GM12872 (cell line): ENCODE data around the gene ZBTB20.
A peak's percentile ranks its signal among the peaks of the same experiment; 100 is the strongest.

ENCODE experiments used
- TF ChIP-seq, protein P1 (sequence below): IDR thresholded peaks from 3 replicates; pipeline ENCODE4 v1.5.1; 2011; ENCODE audit warnings: low read depth, mild to moderate bottlenecking, low read length, moderate library complexity; ENCODE audit not compliant: insufficient read depth

ZBTB20 gene

GRCh38 chr3:114364806-114365654 lies 782.1 kb downstream of the ZBTB20 start:
- TF ChIP-seq, protein P1, sequence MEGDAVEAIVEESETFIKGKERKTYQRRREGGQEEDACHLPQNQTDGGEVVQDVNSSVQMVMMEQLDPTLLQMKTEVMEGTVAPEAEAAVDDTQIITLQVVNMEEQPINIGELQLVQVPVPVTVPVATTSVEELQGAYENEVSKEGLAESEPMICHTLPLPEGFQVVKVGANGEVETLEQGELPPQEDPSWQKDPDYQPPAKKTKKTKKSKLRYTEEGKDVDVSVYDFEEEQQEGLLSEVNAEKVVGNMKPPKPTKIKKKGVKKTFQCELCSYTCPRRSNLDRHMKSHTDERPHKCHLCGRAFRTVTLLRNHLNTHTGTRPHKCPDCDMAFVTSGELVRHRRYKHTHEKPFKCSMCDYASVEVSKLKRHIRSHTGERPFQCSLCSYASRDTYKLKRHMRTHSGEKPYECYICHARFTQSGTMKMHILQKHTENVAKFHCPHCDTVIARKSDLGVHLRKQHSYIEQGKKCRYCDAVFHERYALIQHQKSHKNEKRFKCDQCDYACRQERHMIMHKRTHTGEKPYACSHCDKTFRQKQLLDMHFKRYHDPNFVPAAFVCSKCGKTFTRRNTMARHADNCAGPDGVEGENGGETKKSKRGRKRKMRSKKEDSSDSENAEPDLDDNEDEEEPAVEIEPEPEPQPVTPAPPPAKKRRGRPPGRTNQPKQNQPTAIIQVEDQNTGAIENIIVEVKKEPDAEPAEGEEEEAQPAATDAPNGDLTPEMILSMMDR = no peak

GRCh38 chr3:114363554-114364202 lies 783.4 kb downstream of the ZBTB20 start:
- TF ChIP-seq, protein P1 = no peak

DNA sequence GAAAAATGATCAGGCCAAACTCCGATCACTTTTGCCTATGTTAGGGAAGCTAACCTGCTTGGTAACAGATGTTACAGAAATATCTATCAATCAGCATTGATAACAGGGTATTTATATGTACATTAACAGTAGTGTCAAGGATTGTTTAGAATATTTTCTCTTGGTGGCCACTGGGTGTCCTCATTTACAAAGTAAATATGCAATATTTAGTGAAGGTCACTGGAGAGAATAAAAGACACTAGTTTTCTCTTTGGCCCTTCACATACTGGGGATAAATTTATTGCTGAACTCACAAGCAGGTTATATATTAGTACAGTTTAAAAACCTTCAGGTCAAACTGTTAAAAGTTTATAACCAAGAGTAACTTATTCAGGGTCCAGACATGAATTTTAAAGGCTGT lies 784.3 kb downstream of the ZBTB20 start:
- TF ChIP-seq, protein P1 = peak; percentile 22; the same call in 1 of the 3 replicates

DNA sequence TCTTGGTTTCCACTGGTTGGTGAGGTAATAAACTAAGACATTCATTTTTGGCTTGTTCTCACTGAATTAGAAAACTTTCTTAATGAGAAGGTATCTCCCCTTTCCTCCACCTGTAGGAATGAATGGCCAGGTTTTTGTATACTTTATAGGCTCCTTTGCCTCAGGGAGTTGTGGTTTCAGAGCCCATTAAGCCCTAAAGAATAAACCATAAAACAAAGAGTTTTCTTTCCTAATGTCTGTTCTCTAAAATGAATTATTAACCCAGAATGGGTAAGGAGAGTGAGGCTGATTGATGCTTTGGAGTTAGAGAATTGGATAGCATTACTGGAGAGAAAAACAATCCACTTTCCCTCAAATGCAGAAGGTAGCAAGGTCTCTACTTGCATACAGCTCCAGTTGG lies 785.7 kb downstream of the ZBTB20 start:
- TF ChIP-seq, protein P1 = no peak

- TF ChIP-seq, protein P1 = no peak
Measured at GRCh38 chr3:114356525-114356924, 790.6 kb downstream of the ZBTB20 start.

GRCh38 chr3:114356066-114356465 lies 791.0 kb downstream of the ZBTB20 start:
- TF ChIP-seq, protein P1 = no peak

DNA sequence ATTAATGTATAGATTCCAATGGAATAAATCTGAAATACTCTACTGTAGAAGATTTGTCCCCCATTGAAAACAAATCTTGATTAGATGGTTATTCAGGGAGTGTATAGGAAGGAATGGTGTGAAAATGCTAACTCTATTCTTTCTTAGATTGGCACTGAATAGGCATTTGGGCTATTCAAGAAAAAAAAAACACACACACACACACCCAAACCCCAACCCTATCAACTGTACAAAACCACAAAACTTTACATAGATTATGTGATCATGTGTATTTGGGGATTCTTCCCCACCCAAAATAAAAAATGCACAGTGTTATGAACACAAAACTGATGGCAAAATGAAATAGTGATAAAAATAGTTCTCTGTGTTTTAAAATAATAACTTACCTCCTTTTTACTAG lies 791.4 kb downstream of the ZBTB20 start:
- TF ChIP-seq, protein P1 = no peak
